Neural cell (in vitro differentiated cells): ENCODE data around the gene RFC3.

Source experiments
- EZH2 ChIP-seq: fragments of 200-600, 300-800 bp; shearing (Covaris generic), sonication (generic); IDR thresholded peaks from 2 replicates; pipeline ENCODE4 v1.6.1; 2014; ENCODE audit warnings: antibody characterized with exemption, low read length, borderline replicate concordance, mild to moderate bottlenecking; ENCODE audit not compliant: insufficient read depth, poor library complexity, severe bottlenecking
- SMC3 ChIP-seq: fragments of 450-650 bp; conservative IDR thresholded peaks from 2 replicates; pipeline ENCODE4 v1.6.1; 2014; ENCODE audit warnings: antibody characterized with exemption, mild to moderate bottlenecking, moderate library complexity; ENCODE audit not compliant: poor library complexity
- TF ChIP-seq, protein P1 (sequence below): fragments of 450-650 bp; IDR thresholded peaks from 2 replicates; pipeline ENCODE4 v1.5.1; 2014; ENCODE audit warnings: antibody characterized with exemption, mild to moderate bottlenecking, moderate library complexity; ENCODE audit not compliant: poor library complexity, severe bottlenecking

GRCh38 chr13:33785384-33785783, 32.6 kb upstream of the RFC3 start:
- TF ChIP-seq, protein P1, sequence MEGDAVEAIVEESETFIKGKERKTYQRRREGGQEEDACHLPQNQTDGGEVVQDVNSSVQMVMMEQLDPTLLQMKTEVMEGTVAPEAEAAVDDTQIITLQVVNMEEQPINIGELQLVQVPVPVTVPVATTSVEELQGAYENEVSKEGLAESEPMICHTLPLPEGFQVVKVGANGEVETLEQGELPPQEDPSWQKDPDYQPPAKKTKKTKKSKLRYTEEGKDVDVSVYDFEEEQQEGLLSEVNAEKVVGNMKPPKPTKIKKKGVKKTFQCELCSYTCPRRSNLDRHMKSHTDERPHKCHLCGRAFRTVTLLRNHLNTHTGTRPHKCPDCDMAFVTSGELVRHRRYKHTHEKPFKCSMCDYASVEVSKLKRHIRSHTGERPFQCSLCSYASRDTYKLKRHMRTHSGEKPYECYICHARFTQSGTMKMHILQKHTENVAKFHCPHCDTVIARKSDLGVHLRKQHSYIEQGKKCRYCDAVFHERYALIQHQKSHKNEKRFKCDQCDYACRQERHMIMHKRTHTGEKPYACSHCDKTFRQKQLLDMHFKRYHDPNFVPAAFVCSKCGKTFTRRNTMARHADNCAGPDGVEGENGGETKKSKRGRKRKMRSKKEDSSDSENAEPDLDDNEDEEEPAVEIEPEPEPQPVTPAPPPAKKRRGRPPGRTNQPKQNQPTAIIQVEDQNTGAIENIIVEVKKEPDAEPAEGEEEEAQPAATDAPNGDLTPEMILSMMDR: no peak
- TF ChIP-seq SMC3 (no peak), EZH2 (no peak)
